ENCODE measurements around the gene GNAZ.

GNAZ gene

DNA sequence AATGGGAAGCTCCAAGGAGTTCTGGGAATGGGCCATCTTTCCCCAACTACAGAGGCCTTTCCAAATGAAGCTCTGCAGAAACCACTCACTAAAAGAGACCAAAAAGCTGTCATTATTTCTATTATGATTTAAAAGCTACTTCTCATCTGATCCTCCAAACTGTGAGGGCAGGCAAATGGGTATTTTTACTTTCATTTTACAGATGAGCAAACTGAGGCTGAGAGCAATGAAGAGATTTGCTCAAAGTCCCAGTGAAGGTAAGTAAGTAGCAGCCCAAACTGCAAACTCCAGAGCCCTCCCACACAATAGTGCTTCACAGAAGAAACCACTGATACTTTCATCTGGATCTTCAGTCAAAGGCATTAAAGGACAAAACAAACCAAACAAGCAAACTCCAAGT is 70.1 kb downstream of the GNAZ start:
- no peak for DNase-seq

DNA sequence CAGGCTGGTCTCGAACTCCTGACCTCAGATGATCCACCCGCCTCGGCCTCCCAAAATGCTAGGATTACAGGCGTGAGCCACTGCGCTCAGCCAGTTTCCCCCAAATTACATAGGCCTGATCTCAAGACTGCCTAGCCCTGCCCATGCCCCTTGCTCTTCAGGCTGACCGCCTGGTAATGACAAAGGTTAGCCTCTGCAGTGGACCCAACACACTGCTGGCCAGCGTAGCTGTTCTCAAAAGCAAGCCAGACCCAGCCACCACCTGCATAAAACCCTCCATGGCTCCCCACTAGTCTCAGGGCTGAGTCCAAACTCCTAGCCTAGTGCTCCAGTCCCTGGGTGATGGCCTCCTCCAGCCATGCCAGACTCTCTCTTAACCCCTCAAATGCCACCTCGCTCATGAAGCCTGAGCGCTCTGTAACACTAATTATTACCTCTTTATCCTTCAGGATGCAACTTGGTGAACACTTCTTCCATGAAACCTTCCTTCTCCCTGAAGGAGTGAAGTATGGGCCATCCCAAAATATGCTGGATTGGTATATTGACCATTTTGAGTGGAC is 72.3 kb downstream of the GNAZ start:
- DNase-seq: no peak

DNA sequence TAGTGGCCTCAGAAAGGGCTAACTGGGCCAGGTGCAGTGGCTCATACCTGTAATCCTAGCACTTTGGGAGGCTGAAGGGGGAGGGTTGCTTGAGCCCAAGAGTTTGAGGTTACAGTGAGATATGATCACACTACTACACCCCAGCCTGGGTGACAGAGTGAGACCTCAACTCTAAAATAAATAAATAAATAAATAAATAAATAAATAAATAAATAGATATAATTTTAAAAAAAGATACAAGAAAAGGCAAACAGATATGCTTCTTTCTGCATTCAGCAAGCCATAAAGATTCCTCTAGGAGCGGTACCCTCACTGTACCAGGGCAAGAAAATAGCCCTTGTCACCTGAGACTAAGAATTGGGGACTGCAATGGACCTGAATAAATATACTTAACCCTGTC is 72.8 kb downstream of the GNAZ start:
- no peak for DNase-seq

DNA sequence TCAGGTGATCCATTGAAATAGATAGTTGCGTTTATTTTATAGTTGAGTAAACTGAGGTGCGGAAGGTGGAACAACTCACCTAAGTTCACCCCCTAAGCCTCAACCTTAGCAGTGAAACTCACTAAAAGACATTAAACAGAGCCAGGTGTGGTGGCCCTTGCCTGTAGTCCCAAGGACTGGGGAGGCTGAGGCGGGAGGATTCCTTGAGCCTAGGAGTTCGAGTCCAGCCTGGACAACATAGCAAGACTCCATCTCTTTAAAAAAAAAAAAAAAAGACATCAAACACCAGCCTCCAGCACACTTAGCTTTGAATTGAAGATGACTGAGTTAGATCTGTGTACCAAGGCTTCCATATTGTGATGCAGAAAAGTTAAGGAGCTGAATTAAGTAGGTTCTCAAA is 74.1 kb downstream of the GNAZ start:
- DNase-seq: no peak

DNA sequence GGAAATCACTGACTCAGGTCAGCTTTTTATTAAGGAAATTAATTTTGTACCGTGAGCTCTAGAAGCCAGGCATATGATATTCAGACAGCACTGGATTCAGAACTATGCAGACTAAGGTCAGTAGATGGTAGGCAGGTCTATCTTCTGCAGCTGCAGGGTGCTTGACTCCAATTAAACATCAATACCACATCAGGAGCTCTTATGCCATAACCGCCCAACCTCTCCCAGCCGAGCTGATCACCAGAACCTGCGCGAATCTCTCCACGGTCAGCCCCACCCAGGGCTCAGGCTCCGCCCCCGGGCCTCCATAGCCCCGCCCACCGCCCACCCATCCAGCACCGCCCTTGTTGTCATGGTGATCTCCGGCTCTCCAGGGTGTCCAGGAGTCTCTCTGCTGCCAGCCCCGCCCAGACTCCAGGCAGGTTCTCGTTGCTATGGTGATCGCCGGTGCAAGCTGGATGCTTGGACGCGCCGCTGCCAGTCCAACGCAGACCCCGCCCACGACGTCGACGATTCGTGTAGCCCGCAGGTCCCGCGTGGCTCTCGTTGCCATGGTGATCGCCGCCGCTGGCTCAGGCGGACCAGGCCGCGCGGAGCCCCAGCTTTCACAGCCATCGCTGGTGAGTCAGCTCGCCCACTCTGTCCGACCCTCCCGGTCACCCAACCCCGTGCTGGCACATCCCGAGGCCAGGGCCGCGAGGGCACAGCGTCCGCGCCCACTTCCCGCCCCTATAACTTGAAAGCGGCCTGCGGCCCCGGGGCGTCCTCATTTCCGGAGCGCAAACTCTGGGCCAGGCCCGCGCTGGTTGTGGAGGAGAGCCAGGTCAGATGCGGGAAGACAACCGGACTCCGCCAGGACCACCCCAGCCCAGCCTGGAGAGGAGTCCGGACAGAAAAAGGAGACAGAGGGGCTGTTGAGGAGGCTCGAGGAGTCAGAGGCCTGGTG is 74.9 kb downstream of the GNAZ start, which contains the start of gene RAB36:
RAB36 (plus strand) TSS at position 546 of the 946 bp plus-strand sequence. CDS start 1,140 bp downstream, outside the sequence.
- peak; percentile 90 for DNase-seq

DNA sequence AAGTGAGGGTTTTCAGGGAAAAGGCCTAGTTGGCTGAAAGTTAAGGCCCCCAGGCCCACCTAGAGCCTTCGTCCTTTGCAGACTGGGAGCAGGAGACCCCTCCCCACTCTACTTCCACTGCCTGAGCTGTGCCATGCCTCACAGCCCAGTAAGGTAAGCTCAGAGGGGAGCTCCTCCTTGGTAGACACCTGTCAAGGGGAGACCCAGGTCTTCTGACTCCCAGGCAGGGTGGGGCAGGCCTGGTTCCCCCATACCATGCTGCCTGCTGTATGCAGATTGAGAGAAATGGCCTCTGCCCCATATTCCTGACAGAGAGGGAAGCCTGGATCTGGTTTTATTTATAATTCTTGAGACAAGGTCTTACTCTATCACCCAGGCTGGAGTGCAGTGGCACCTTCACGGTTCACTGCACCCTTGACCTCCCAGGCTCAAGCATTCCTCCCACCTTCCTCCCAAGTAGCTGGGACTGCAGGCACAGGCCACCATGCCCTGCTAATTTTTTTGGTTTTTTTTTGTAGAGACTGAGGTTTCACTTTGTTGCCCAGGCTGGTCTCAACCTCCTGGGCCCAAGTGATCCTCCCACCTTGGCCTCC is 75.7 kb downstream of the GNAZ start:
- DNase-seq: no peak

DNA sequence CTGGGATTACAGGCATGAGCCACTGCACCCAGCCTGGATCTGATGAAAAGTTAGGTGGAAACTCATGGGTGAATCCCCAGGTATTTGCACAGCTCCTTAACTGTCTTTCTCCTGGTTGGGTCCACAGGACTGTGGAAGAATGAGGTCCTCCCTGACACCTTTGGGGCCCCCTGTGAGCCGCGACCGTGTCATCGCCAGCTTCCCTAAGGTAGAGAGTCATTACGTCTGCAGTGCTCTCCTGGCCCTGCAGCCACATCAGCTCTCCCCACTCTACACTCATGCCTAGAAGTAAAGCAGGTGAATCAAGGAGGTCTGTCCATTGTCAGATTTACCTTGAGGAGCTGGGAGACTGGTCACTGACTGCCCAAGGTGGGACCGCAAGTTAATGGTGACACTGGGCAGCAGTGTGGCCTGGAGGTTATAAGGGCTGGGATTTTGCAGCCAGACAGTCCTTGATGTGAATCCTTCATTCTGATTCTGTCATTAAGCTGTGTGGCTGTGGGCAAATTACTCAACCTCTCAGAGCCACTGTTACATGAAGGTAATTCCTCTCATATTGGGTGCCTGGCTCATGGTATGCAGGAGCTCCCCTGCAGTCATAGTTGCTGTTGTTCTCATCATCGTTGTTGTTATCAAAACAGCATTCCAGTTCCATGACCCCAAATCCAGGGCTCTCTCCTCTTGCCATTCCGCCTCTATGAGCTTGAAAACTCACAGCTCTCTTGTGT is 76.3 kb downstream of the GNAZ start:
- DNase-seq: no peak

DNA sequence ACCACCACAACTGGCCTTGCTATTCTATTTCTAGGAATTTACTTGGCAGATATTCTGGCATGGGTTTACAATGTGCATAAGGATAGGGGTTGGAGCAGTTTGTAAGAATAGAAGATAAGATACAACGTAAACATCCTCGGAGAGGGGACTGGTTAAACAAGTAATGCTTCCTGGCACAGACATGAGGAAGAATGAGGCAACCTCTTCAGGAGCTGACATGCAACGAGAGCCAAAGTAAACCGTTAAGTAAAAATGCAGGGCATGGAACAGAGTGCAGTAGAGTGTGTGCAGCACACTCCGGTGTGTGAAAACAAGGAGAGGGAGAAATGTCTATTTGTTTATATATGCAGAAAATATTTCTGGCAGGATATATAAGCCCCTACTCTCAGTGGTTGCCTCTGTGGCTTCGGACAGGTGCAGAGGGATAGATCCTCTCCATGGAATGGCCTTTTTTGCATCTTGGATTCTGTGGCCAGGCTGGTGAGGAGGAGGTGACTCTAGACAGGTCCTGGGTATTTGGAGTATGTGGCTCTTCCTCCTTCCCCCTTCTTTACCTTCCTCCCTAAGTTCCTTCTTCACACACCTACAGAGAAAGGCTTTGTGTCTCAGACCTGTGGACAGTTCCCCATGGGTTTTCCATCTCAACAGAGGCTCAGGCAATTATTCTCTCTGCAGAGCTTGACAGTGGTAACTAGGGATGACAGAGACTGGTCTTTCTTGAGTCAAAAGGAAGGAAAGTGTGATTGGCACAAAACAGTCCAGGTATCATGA is 77.5 kb downstream of the GNAZ start:
- no peak for DNase-seq

DNA sequence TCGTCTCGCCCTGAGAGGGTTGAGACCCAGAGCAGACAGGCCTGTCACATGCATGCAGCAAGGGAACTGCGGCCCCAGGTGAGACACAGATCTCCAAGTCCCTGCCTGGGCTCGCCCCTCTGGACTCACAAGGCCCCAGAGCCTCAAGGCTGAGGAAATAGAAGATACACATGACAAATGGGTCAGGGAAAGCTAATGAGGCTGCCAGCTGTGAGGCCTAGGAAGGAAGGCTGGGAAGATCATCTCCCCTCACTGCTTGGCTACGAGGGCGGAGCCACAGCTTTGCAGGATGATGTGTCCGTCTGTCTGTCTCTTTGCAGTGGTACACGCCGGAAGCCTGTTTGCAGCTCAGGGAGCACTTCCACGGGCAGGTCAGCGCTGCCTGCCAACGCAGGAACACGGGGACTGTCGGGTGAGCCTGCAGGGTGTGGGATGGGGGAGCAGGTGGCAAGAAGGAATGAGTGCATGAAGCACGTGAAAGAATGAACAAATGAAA is 79.5 kb downstream of the GNAZ start:
- no peak for DNase-seq

DNA sequence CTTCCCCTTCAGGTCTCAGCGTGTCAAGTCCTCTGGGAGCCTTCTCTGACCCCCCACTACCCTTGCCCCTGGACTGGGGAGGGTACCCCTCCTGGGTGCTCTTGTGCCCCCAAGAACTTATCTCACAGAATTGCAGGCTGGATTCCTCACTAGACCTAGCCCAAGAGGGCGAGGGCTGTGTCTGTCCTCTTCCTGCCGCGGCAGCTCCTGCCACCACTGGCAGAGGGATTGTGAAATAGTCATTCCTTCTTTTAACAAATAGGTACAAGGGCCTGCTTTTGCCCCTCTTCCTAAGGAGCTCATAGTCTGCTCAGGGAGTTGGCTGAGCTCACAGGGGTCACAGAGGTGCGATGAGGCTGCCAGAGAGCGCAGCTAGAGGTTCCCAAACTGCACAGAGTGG is 80.4 kb downstream of the GNAZ start:
- no peak for DNase-seq

DNA sequence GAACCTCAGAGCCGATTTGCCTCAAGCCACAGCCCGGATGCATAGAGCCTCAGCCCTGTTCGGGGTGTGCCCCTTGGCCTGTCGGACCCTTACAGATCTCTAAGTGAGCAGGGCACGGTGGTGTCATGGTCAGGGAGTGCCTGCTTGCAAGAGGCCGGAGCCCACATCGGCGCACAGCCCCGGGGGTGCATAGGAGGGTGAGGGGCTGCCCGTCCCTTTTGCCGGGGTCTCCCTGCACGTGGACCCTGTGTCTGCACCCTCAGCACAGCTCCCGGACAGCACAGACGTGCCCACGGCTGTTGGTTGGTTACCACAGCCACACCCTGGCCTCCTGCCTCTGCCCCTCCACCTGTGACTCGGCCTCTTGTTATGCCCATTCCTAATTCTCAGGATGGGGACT is 81.5 kb downstream of the GNAZ start:
- DNase-seq: no peak

DNA sequence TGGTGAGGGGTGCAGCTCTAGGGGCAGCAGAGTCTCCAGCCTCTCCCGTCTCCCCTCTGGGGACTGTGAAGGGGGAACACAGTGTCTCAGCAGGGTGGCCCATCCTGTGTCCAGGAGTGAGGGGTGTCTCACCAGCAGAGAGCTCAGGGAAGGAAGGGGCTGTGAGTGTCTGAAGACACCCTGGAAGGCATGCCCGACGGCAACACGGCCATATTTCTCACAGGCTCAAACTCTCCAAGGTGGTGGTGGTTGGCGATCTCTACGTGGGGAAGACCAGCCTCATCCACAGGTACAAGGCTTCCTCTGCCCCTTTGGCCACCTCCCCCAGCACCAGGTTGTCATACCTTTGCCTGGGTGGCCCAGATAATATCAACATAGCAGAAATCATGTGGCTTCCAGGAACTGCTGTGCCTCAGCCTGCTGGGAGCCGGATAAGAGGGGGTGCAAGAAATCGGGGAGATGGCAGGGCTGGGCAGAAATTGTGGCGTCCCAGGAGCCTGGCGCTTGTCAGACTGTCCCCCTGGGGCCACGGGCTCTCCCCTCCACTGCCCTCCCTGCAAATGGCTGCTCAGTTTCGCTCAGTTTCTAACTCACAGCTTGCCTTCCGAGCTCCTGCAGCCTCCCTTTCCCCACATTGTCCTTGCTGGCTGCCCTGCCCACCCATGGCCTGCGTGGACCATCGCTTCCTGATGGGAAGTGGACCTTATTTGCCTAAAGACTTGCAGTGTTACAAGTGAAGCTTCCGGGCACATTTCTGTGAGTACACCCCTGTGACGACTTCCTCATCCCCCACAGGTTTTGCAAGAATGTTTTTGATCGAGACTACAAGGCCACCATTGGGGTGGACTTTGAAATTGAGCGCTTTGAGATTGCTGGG is 82.2 kb downstream of the GNAZ start:
- DNase-seq: no peak

DNA sequence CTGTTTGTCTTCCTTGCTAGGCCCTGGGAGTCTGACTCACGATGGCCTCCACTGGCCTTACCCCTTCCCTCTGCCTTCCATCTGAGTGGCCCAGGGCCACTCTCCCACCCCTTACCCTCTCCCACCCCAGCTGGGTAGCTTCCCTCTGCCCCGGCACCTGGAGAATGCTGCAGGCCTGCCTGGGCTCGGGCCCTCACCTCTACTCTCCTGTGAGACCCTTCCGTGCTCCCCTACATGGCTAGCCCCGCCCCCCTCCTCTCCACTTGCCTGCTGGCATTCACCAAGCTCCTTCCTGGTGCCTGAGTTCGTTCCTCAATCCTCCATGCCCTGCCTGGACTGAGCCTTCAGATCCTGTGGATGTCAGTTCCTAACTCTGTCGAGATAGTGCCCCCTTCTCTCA is 83.7 kb downstream of the GNAZ start:
- no peak for DNase-seq

DNA sequence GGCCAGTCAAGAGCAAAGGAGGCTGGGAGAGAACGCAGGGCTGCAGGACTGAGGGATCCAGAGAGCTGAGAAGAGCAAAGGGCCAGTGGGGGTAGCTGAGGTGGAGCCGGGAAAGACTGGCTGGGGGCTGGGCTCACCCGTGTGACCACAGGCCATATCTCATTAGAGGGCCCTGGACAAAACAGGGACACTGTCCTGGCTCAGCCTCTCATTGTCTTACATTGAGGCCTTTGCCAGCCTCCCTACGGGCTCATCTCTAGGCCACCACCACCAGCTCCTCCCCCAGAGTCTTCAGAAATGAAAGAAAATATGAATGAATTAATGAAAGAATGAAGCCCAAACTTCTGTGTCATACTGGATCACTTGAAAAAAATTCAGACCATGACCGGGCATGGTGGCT is 84.1 kb downstream of the GNAZ start:
- no peak for DNase-seq

DNA sequence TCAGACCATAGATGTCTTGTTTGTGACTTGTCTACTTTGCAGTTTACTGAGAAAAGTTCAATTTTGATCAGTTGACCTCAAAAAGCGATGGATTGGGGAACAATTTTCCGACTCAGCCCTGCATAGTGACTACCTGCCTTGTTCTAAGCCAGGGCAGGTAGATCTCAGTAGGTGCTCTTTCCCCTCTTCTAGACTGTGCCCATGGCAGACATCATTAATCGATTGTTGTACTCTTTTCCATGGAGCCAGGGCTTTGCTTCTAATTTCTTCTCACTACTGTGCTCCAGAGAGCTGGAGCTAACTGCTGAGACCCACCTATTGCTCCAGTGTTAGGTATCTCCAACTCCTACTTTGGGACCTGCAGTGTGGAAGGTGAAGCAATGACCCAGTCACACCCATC is 84.8 kb downstream of the GNAZ start:
- no peak for DNase-seq

DNA sequence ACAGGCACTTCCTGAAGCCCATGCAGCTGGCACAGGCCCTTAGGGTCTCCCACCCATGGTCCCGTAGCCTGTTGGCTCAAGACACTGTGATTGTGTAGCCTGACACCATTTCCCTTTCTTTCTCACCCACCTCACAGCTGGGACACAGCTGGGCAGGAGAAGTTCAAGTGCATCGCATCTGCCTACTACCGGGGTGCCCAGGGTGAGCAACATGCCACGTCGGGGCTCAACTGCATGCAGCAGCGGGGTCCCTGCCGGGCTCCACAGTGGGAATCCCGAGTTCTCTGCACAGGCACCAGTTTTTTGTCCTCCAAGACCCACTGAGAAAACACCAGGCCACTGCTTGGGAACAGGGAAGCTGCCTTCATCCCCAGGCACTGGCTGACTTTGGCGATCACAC is 85.5 kb downstream of the GNAZ start:
- no peak for DNase-seq

DNA sequence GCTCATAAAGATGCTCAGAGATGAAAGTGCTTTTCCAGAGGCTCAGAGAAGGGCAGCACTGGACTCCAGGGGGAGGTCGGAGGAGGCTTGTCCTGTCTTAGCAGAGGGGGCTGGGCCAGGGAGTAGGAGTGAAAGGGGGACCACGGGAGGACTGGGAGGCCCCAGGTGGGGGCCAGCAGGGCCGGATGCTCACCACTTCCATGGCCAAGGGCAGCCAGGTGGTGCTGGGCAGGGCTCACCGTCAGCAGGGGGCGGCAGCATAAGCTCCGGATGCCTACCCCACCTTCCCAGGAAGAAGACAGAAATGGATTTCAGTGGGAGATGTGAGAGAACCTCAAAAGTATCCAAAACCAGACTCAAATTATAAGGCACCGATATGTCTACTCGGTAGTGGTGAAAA is 86.0 kb downstream of the GNAZ start:
- DNase-seq: no peak

DNA sequence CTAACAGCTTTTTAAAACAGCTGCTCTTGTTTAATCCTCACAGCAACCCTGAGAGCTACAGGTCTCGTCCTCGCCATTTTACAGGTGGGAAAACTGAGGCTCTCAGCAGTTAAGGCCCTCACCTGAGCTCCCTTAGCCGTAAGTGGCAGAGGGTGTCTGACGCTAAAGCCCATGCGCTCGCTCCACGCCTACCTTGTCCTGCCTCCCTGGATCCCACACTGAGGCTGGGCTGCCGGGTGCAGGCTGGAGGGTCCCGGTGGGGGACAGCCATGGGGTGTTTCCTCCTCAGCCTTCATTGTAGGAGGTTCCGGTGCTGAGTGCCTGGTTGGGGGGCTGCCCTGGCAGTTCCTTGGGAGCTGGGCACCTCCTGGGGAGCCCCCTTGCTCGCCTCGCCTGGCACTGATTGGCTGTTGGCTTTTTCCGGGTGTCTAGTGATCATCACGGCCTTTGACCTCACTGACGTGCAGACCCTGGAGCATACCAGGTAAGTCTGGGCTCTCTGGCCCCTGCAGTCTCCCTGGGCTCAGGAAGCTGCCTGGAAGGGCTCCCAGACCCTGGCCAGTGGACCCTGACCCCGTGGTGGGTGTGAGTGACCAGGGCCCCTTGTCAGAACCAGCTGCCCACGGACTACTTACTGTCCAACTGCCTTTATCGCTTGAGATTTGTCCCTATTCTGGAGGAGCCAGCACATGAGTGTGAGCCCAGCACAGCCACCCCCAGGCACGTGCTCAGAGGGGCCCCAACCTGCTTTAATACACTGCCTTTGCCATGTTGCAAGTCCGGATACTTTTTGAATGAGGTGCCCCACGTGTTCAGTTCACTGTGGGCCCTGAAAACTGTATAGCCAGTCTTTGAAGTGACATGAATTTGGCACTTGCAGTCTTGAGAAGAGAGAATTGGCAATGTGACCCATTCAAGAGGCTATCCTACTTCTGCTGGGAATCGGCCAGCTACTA is 87.5 kb downstream of the GNAZ start:
- DNase-seq: no peak

DNA sequence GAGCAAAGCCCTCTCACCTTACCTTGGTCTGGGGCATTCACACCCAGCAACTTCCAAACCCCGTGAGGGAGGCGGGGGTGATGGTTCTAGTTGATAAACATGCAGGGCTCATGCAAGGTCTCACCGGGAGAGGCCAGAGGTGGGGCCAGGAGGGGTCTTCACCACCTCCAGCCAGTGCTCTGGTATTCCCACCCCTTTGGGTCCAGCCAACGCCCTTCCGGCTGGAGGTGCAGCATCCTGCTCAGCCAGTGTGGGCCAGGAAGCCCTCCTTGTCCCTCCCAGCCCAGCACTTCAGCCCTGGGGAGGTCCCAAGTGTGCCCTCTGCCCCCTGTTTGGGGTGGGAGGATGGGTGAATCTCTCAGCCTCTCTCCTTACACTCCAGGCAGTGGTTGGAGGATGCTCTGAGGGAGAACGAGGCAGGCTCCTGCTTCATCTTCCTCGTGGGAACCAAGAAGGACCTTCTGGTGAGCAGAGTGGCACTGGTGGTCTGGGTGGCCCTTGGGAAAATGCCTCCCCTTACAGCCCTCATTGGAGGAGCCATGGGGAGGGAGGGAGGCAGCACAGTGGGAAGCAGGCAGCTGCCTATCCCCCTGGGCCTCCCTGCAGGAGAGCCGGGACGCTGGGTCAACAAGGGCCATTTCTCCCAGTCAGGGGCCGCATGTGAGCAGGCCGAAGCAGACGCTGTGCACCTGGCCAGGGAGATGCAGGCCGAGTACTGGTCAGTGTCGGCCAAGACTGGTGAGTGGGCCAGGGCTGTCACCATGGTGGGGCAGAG is 88.4 kb downstream of the GNAZ start:
- no peak for DNase-seq

DNA sequence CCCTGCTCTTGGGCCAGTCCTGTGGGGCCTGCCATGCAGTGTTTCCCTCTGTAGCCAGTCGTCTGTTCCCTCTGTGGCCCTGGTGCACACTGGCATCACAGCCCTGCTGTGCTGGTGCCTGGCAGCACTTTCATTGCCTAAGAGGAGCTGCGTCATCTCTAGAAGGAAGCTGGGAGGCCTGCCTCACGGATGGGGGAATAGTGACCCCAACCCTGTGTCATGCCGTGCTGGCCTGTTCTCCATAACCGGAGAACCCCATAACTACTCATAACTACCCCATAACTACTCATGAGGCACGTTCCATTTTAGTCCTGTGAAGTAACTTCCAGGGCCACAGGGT is 88.9 kb downstream of the GNAZ start:
- DNase-seq: no peak

All from stimulated activated CD8-positive, alpha-beta memory T cell treated with anti-CD3 and anti-CD28 coated beads, Interleukin-4, amount 100 ng/mL, for 48 hours (primary cell).